ENCODE results near the gene CD164L2.

GRCh38 chr1:27366113-27366410 is 17.1 kb downstream of the CD164L2 start:
- TF ChIP-seq, protein P1, sequence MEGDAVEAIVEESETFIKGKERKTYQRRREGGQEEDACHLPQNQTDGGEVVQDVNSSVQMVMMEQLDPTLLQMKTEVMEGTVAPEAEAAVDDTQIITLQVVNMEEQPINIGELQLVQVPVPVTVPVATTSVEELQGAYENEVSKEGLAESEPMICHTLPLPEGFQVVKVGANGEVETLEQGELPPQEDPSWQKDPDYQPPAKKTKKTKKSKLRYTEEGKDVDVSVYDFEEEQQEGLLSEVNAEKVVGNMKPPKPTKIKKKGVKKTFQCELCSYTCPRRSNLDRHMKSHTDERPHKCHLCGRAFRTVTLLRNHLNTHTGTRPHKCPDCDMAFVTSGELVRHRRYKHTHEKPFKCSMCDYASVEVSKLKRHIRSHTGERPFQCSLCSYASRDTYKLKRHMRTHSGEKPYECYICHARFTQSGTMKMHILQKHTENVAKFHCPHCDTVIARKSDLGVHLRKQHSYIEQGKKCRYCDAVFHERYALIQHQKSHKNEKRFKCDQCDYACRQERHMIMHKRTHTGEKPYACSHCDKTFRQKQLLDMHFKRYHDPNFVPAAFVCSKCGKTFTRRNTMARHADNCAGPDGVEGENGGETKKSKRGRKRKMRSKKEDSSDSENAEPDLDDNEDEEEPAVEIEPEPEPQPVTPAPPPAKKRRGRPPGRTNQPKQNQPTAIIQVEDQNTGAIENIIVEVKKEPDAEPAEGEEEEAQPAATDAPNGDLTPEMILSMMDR (conservative IDR thresholded peaks at IDR 0.05) = no peak
- no peak for TF ChIP-seq EZH2 (IDR thresholded peaks at IDR 0.05; ENCODE audit: low read depth)
